Astrocyte (in vitro differentiated cells and primary cell): ENCODE measurements around the gene DOK6. TPM values are rescaled to one million over a fixed set of nuclear protein-coding genes. Genes with fewer than 3 reads are reported as not detected.

Experiments used
- DNase-seq: peaks from one replicate; pipeline ENCODE4 v3.0.0-alpha.2; 2010; ENCODE audit warnings: low read depth
- FAIRE-seq: peaks from 2 replicates; lab custom pipeline; 2011; peaks lifted over from hg19 to GRCh38; lab: Jason Lieb, UNC
- H2AFZ ChIP-seq: 2 replicates; pipeline ENCODE4 v1.6.0; 2012; ENCODE audit warnings: low read depth, low read length, inconsistent platforms
- H3K27ac ChIP-seq: 2 replicates; pipeline ENCODE4 v1.5.1; 2011; ENCODE audit warnings: low read depth, low read length, inconsistent platforms
- H3K27me3 ChIP-seq: 2 replicates; pipeline ENCODE4 v1.6.0; 2011; ENCODE audit warnings: low read length, inconsistent platforms; ENCODE audit not compliant: insufficient read depth
- H3K36me3 ChIP-seq: 2 replicates; pipeline ENCODE4 v1.5.1; 2011; ENCODE audit warnings: low read length, inconsistent platforms; ENCODE audit not compliant: insufficient read depth
- H3K4me1 ChIP-seq: 2 replicates; pipeline ENCODE4 v1.5.1; 2011; ENCODE audit warnings: low read length, inconsistent platforms; ENCODE audit not compliant: insufficient read depth
- H3K4me2 ChIP-seq: 2 replicates; pipeline ENCODE4 v1.6.0; 2012; ENCODE audit warnings: low read length, inconsistent platforms
- H3K4me3 ChIP-seq: 2 replicates; pipeline ENCODE4 v1.5.1; 2011; ENCODE audit warnings: low read depth, mild to moderate bottlenecking, low read length, inconsistent platforms; ENCODE audit not compliant: insufficient read depth
- H3K79me2 ChIP-seq: 2 replicates; pipeline ENCODE4 v1.6.0; 2012; ENCODE audit warnings: mild to moderate bottlenecking, low read length, inconsistent platforms; ENCODE audit not compliant: insufficient read depth
- H3K9ac ChIP-seq: 2 replicates; pipeline ENCODE4 v1.6.0; 2012; ENCODE audit warnings: mild to moderate bottlenecking, low read length, inconsistent platforms
- H3K9me3 ChIP-seq: 2 replicates; pipeline ENCODE4 v1.5.1; 2012; ENCODE audit warnings: low read depth, mild to moderate bottlenecking, low read length, inconsistent platforms; ENCODE audit not compliant: insufficient read depth
- H4K20me1 ChIP-seq: 2 replicates; pipeline ENCODE4 v1.6.0; 2012; ENCODE audit warnings: low read length, inconsistent platforms; ENCODE audit not compliant: insufficient read depth
- H3K27ac Mint-ChIP-seq: one replicate; pipeline ENCODE4 v1.8.0; 2021; ENCODE audit warnings: mild to moderate bottlenecking, mixed read lengths; ENCODE audit not compliant: unreplicated experiment
- H3K27me3 Mint-ChIP-seq: one replicate; pipeline ENCODE4 v1.8.0; 2021; ENCODE audit warnings: low read depth, mixed read lengths; ENCODE audit not compliant: unreplicated experiment
- H3K36me3 Mint-ChIP-seq: one replicate; pipeline ENCODE4 v1.8.0; 2021; ENCODE audit warnings: low read depth, mixed read lengths; ENCODE audit not compliant: unreplicated experiment
- H3K4me1 Mint-ChIP-seq: one replicate; pipeline ENCODE4 v1.8.0; 2021; ENCODE audit warnings: low read depth, mixed read lengths; ENCODE audit not compliant: unreplicated experiment
- H3K4me3 Mint-ChIP-seq: one replicate; pipeline ENCODE4 v1.8.0; 2021; ENCODE audit warnings: mild to moderate bottlenecking, moderate library complexity, mixed read lengths; ENCODE audit not compliant: unreplicated experiment
- H3K9me3 Mint-ChIP-seq: one replicate; pipeline ENCODE4 v1.8.0; 2021; ENCODE audit warnings: mild to moderate bottlenecking, mixed read lengths; ENCODE audit not compliant: unreplicated experiment
- CTCF ChIP-seq: IDR thresholded peaks from 2 replicates; pipeline ENCODE4 v1.5.1; 2011; ENCODE audit warnings: low read depth, mild to moderate bottlenecking, inconsistent platforms, low read length, moderate library complexity; ENCODE audit not compliant: insufficient read depth
- EZH2 ChIP-seq: IDR thresholded peaks from 2 replicates; pipeline ENCODE4 v1.6.1; 2012; ENCODE audit warnings: mild to moderate bottlenecking, low read length, inconsistent platforms; ENCODE audit not compliant: insufficient read depth
- total RNA-seq: library from RNA; stranded (reverse); gene quantifications from 2 replicates; pipeline ENCODE4 v1.2.1, GENCODE V29; 2021

The DOK6 gene
- total RNA-seq, 1 donor from 2014 or later: 2.9 TPM

GRCh38 chr18:69617888-69618287 is 217.2 kb downstream of the DOK6 start:
- Mint-ChIP-seq H3K27ac (no peak overlapping the region), H3K4me3 (no peak overlapping the region), H3K9me3 (no peaks in the 10 kb centered on the region), H3K36me3 (no peaks in the 10 kb centered on the region), H3K27me3 (no peaks in the 10 kb centered on the region), H3K4me1 (no peaks in the 10 kb centered on the region)
- DNase-seq: peak; percentile 90
- Histone ChIP-seq H3K4me1 (no peaks in the 10 kb centered on the region), H3K4me2 (no peak overlapping the region), H4K20me1 (no peaks in the 10 kb centered on the region), H3K4me3 (no peak overlapping the region), H3K9ac (no peak overlapping the region), H3K79me2 (no peaks in the 10 kb centered on the region), H3K27me3 (no peaks in the 10 kb centered on the region), H2AFZ (no peak overlapping the region), H3K27ac (no peak overlapping the region), H3K9me3 (no peaks in the 10 kb centered on the region), H3K36me3 (no peaks in the 10 kb centered on the region)
- FAIRE-seq: no peak
- TF ChIP-seq EZH2 (no peak), CTCF (no peak)

GRCh38 chr18:69622184-69622583 is 221.5 kb downstream of the DOK6 start:
- TF ChIP-seq EZH2: no peak
- TF ChIP-seq CTCF: no peak
- Histone ChIP-seq H3K4me2 (no peak overlapping the region), H3K4me3 (no peak overlapping the region), H3K79me2 (no peaks in the 10 kb centered on the region), H3K36me3 (no peaks in the 10 kb centered on the region), H2AFZ (no peak overlapping the region), H3K9ac (no peak overlapping the region), H3K27ac (no peak overlapping the region), H4K20me1 (no peaks in the 10 kb centered on the region), H3K4me1 (no peaks in the 10 kb centered on the region), H3K27me3 (no peaks in the 10 kb centered on the region), H3K9me3 (no peaks in the 10 kb centered on the region)
- peaks cover 9% of the 10 kb centered on the region for H3K4me1 Mint-ChIP-seq
- no peak for FAIRE-seq
- H3K4me3 Mint-ChIP-seq: no peak overlapping the region
- no peak overlapping the region for H3K27ac Mint-ChIP-seq
- DNase-seq: no peak
- H3K9me3 Mint-ChIP-seq: no peaks in the 10 kb centered on the region
- H3K27me3 Mint-ChIP-seq: no peaks in the 10 kb centered on the region
- H3K36me3 Mint-ChIP-seq: no peaks in the 10 kb centered on the region

GRCh38 chr18:69622961-69623360 is 222.3 kb downstream of the DOK6 start:
- Histone ChIP-seq H3K9me3 (no peaks in the 10 kb centered on the region), H3K4me3 (no peak overlapping the region), H3K4me2 (no peak overlapping the region), H3K79me2 (no peaks in the 10 kb centered on the region), H4K20me1 (no peaks in the 10 kb centered on the region), H3K9ac (no peak overlapping the region), H3K4me1 (no peaks in the 10 kb centered on the region), H2AFZ (no peak overlapping the region), H3K27ac (no peak overlapping the region), H3K36me3 (no peaks in the 10 kb centered on the region), H3K27me3 (no peaks in the 10 kb centered on the region)
- no peaks in the 10 kb centered on the region for H3K27me3 Mint-ChIP-seq
- no peak for FAIRE-seq
- TF ChIP-seq CTCF: no peak
- TF ChIP-seq EZH2: no peak
- no peaks in the 10 kb centered on the region for H3K36me3 Mint-ChIP-seq
- H3K4me3 Mint-ChIP-seq: no peak overlapping the region
- H3K4me1 Mint-ChIP-seq: peaks cover 9% of the 10 kb centered on the region
- no peaks in the 10 kb centered on the region for H3K9me3 Mint-ChIP-seq
- no peak overlapping the region for H3K27ac Mint-ChIP-seq
- no peak for DNase-seq
